HG03175 (cell line): ENCODE data around the gene PRB3.
A peak's percentile ranks its signal among the peaks of the same experiment; 100 is the strongest.

Experiments
- ATAC-seq: cut with Tn5 transposase; IDR thresholded peaks from one replicate; pipeline ENCODE4 v1.9.1; 2021; ENCODE audit warnings: mild to moderate bottlenecking, moderate library complexity; ENCODE audit not compliant: unreplicated experiment

PRB3 gene

GRCh38 chr12:11269607-11270006 is at the start of gene PRB3:
TSS of gene PRB3 (minus strand) at chr12:11269707. CDS start at chr12:11269669, 38 bp downstream.
- no peak for ATAC-seq

GRCh38 chr12:11310336-11310735 is 40.8 kb upstream of the PRB3 start, which contains the start of gene PRB4:
TSS of gene PRB4 (minus strand) at chr12:11310436. CDS start at chr12:11310398, 38 bp downstream.
- no peak for ATAC-seq

- no peak for ATAC-seq
Observed at GRCh38 chr12:11307143-11307542, 37.6 kb upstream of the PRB3 start.

- ATAC-seq = no peak
Observed at GRCh38 chr12:11273449-11273848, 3.9 kb upstream of the PRB3 start.

GRCh38 chr12:11264501-11264900 is 5.0 kb downstream of the PRB3 start:
- no peak for ATAC-seq

GRCh38 chr12:11246489-11246888 is 23.0 kb downstream of the PRB3 start:
- no peak for ATAC-seq

- no peak for ATAC-seq
Observed at GRCh38 chr12:11242656-11243055, 26.9 kb downstream of the PRB3 start.

- no peak for ATAC-seq
Observed at GRCh38 chr12:11240348-11240930, 29.1 kb downstream of the PRB3 start.

- no peak for ATAC-seq
Observed at GRCh38 chr12:11238275-11238674, 31.2 kb downstream of the PRB3 start.

GRCh38 chr12:11233532-11233931 is 36.0 kb downstream of the PRB3 start:
- no peak for ATAC-seq

GRCh38 chr12:11228296-11228879 is 41.1 kb downstream of the PRB3 start:
- ATAC-seq = peak; percentile 64

GRCh38 chr12:11227373-11227772 is 42.1 kb downstream of the PRB3 start:
- ATAC-seq = no peak
